HL-60 (cell line): Measurements from ENCODE around the gene CREB3.

ENCODE experiments used
- DNase-seq, 2 experiments: peaks; one replicate each; pipeline ENCODE4 v3.0.0-alpha.2; 2010 to 2020; ENCODE audit warnings: low read depth in 1 of 2, low spot score in 1 of 2
- H3K27ac ChIP-seq: fragments of 250-450 bp; sonication (Bioruptor Pico); replicated peaks from 2 replicates; pipeline ENCODE4 v1.5.1; 2020; ENCODE audit warnings: mild to moderate bottlenecking, moderate library complexity
- H3K27me3 ChIP-seq: fragments of 250-450 bp; sonication (Bioruptor Pico); 2 replicates; pipeline ENCODE4 v1.5.1; 2021; ENCODE audit warnings: mild to moderate bottlenecking, moderate library complexity; ENCODE audit not compliant: insufficient read depth, poor library complexity, severe bottlenecking
- H3K4me3 ChIP-seq: replicated peaks from 2 replicates; pipeline ENCODE4 v1.5.1; 2011; ENCODE audit warnings: mild to moderate bottlenecking, control low read depth, low read length; ENCODE audit not compliant: insufficient read depth
- GABPA ChIP-seq: IDR thresholded peaks from 2 replicates; pipeline ENCODE4 v1.6.1; 2012; ENCODE audit warnings: low read depth
- POLR2AphosphoS5 ChIP-seq: IDR thresholded peaks from 2 replicates; pipeline ENCODE4 v1.6.1; 2012; ENCODE audit warnings: low read depth
- REST ChIP-seq: IDR thresholded peaks from 2 replicates; pipeline ENCODE4 v1.6.1; 2012; ENCODE audit warnings: low read depth; ENCODE audit not compliant: insufficient replicate concordance
- SPI1 ChIP-seq: IDR thresholded peaks from 2 replicates; pipeline ENCODE4 v1.6.1; 2012; ENCODE audit warnings: low read depth, mild to moderate bottlenecking, borderline replicate concordance
- TF ChIP-seq, protein P1 (sequence below): IDR thresholded peaks from one replicate; pipeline ENCODE4 v1.5.1; 2011; ENCODE audit warnings: low read length, control low read depth, inconsistent platforms; ENCODE audit not compliant: insufficient read depth

The CREB3 gene

DNA sequence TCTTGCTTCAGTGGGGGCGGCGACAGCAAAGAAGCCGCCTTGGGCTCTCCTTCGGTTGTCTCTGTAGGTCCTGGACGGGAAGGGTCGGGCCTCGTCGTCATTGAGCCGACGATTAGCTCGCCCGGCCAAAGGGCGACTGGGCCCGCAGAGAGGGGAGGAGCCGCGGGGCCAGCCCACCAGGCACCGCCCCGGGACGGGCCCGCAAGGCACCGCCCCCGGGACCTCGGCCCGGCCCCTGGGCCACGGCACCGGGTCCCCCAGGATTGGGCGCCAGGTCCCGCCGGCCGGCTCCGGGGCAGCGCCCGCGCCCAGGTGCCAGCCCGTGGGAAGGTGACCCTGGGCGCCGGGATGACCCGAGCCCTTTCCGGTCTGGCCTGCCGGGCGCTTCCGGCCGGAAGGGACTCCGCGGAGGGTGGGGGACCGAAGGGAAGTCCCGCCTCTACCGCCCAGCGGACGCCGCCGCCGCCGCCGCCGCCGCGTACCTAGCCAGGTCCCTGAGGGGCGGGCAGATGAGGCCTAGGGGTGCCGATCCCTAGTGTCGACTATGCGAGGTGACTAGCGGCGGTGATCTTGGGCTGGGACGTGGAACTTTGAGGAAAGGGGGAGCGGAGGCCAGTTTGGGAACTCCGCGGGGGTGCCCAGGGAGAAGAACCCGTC is 16.5 kb downstream of the CREB3 start, which contains the start of the genes GBA2 and RGP1:
TSS of gene GBA2 (minus strand) at position 371 of the 657 bp plus-strand sequence. CDS start 524 bp downstream, outside the sequence.
TSS of gene RGP1 (plus strand) at position 430 of the 657 bp plus-strand sequence. CDS start 469 bp downstream, outside the sequence.
- peak; percentile 65 to 68 for DNase-seq
- H3K27ac ChIP-seq, result peak within 1 kb of the TSS; percentile 61
- H3K4me3 ChIP-seq, result peak within 1 kb of the TSS; percentile 88
- no peaks in the 10 kb centered on the region for H3K27me3 ChIP-seq
- TF ChIP-seq, protein P1, sequence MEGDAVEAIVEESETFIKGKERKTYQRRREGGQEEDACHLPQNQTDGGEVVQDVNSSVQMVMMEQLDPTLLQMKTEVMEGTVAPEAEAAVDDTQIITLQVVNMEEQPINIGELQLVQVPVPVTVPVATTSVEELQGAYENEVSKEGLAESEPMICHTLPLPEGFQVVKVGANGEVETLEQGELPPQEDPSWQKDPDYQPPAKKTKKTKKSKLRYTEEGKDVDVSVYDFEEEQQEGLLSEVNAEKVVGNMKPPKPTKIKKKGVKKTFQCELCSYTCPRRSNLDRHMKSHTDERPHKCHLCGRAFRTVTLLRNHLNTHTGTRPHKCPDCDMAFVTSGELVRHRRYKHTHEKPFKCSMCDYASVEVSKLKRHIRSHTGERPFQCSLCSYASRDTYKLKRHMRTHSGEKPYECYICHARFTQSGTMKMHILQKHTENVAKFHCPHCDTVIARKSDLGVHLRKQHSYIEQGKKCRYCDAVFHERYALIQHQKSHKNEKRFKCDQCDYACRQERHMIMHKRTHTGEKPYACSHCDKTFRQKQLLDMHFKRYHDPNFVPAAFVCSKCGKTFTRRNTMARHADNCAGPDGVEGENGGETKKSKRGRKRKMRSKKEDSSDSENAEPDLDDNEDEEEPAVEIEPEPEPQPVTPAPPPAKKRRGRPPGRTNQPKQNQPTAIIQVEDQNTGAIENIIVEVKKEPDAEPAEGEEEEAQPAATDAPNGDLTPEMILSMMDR, result no peak
- TF ChIP-seq GABPA, result peak; percentile 89
- no peak for TF ChIP-seq REST
- TF ChIP-seq POLR2AphosphoS5, result no peak
- TF ChIP-seq SPI1, result peak; percentile 37; the same call in 1 of the 2 replicates

DNA sequence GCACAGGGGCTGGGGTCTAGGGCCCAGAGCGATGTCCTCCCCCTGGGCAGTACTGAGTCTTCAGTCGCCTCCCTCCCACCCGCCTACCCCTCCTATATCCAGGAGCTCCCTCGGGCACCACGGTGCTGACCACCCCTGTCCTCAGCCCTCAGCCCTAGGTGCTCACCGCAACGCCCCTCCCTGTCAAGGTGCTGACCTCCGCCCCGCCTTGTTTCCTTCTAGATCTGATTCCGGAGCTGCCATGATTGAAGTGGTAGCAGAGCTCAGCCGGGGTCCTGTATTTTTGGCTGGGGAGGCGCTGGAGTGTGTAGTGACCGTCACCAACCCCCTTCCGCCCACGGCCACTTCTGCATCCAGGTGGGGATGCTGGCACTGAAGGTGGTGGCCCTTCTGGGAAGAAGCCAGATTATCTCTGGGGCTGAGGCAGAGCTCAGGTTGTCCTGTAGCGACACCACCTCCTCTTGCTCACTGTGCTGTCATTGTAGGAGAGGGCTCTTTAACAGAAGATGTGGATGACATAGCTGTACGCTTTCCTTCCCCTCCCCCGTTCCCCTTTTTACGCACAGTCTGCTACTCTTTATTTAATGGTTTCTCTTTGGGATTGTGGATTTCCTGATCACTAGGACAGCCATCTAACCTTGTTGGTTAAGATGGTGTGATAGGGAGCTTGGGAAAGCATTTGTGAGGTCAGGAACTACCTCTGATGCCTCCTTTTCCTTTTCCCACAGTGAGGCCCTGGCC is 17.2 kb downstream of the CREB3 start:
- Histone ChIP-seq H3K4me3 (peak overlapping the region; percentile 88), H3K27me3 (no peaks in the 10 kb centered on the region), H3K27ac (peak overlapping the region; percentile 61)
- DNase-seq, result no peak
- TF ChIP-seq GABPA (no peak), SPI1 (peak; percentile 29; the same call in 1 of the 2 replicates)

DNA sequence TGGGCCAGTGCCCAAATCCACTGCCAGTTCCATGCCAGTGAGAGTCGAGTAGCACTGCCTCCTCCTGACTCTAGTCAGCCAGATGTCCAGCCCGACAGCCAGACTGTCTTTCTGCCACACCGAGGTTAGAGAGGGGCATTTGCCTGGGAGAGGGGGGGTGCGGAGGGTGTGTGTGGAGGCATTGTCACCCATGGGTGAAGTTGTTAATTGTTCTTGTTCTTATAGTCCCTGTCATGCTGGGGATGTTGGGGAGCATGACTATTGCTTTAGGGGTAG is 17.7 kb downstream of the CREB3 start:
- DNase-seq, result no peak
- TF ChIP-seq GABPA (no peak), POLR2AphosphoS5 (no peak), SPI1 (no peak), REST (no peak)
- TF ChIP-seq, protein P1, result no peak
- Histone ChIP-seq H3K27me3 (no peaks in the 10 kb centered on the region), H3K27ac (no peak overlapping the region), H3K4me3 (no peak overlapping the region)

DNA sequence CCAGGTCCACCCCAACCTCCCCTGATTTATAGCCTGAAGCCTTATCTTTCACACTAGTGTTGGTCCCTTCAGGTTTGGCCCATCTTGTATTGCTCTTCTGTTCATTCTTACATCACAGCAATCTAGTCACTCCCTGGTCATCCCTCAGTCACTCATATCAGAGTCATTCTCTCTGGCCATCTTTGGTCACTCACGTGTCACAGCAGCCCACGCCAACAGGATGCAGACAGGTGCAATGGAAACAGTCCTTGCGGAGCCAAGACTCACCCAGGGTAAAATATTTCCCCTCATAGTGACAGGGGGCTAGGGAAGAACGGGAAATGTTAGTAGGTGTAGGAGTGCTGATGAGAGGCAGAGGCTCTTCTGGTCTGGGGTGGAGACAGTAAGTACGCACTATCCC is 21.0 kb downstream of the CREB3 start:
- TF ChIP-seq POLR2AphosphoS5 (no peak), SPI1 (no peak), REST (no peak), GABPA (no peak)
- TF ChIP-seq, protein P1, result no peak
- Histone ChIP-seq H3K27ac (no peak overlapping the region), H3K4me3 (no peak overlapping the region), H3K27me3 (no peaks in the 10 kb centered on the region)
- no peak for DNase-seq
